Measurements from ENCODE around the gene SYNDIG1. TPM values are rescaled to one million over a fixed set of nuclear protein-coding genes. Genes with fewer than 3 reads are reported as not detected.

Gene SYNDIG1
- polyA plus RNA-seq, 1 donor from 2014 or later, result 0.22 TPM

- Histone ChIP-seq H3K9ac (ENCODE audit: low read length) (no peak overlapping the region), H3K9me3 (ENCODE audit: low read length) (no peaks in the 10 kb centered on the region), H3K4me2 (ENCODE audit: low read length) (no peak overlapping the region), H3K27ac (ENCODE audit: low read length) (no peak overlapping the region), H3K4me3 (ENCODE audit: low read length) (no peak overlapping the region), H2AFZ (ENCODE audit: low read depth, low read length) (no peak overlapping the region), H4K20me1 (ENCODE audit: insufficient read depth) (no peaks in the 10 kb centered on the region), H3K36me3 (ENCODE audit: insufficient read depth, low read length) (no peaks in the 10 kb centered on the region), H3K79me2 (replicated peaks; ENCODE audit: insufficient read depth, low read length) (no peaks in the 10 kb centered on the region), H3K9me2 (ENCODE audit: insufficient read depth, low read length) (no peaks in the 10 kb centered on the region), H3F3A (ENCODE audit: insufficient read depth, low read length, poor library complexity, severe bottlenecking) (no peaks in the 10 kb centered on the region), H3K27me3 (ENCODE audit: insufficient read depth, low read depth, low read length) (no peaks in the 10 kb centered on the region)
- no peak for TF ChIP-seq POLR2AphosphoS5 (IDR thresholded peaks at IDR 0.05)
- no peak for TF ChIP-seq MXI1 (conservative IDR thresholded peaks at IDR 0.05; ENCODE audit: poor library complexity, severe bottlenecking)
- no peak for TF ChIP-seq EP300 (conservative IDR thresholded peaks at IDR 0.05; ENCODE audit: poor library complexity, severe bottlenecking)
- no peak for TF ChIP-seq TAF1 (IDR thresholded peaks at IDR 0.05; ENCODE audit: low read depth)
- TF ChIP-seq SMC3 (conservative IDR thresholded peaks at IDR 0.05; ENCODE audit: poor library complexity), result no peak
- TF ChIP-seq CTCF (IDR thresholded peaks at IDR 0.05; ENCODE audit: poor library complexity, severe bottlenecking), result no peak
- TF ChIP-seq EZH2 (IDR thresholded peaks at IDR 0.05; ENCODE audit: borderline replicate concordance, insufficient read depth, low read length, poor library complexity, severe bottlenecking), result no peak
- no peak for TF ChIP-seq REST (IDR thresholded peaks at IDR 0.05; ENCODE audit: borderline replicate concordance)
- TF ChIP-seq RAD21 (conservative IDR thresholded peaks at IDR 0.05), result no peak
Observed at GRCh38 chr20:24503352-24503931, 34.0 kb downstream of the SYNDIG1 start.

- Histone ChIP-seq H3K36me3 (ENCODE audit: insufficient read depth, low read length) (no peaks in the 10 kb centered on the region), H3K27me3 (ENCODE audit: insufficient read depth, low read depth, low read length) (no peaks in the 10 kb centered on the region), H3K9me2 (ENCODE audit: insufficient read depth, low read length) (no peaks in the 10 kb centered on the region), H3F3A (ENCODE audit: insufficient read depth, low read length, poor library complexity, severe bottlenecking) (no peaks in the 10 kb centered on the region), H3K9me3 (ENCODE audit: low read length) (no peaks in the 10 kb centered on the region), H3K4me3 (ENCODE audit: low read length) (no peak overlapping the region), H4K20me1 (ENCODE audit: insufficient read depth) (no peaks in the 10 kb centered on the region), H3K79me2 (replicated peaks; ENCODE audit: insufficient read depth, low read length) (no peaks in the 10 kb centered on the region), H3K9ac (ENCODE audit: low read length) (no peak overlapping the region), H2AFZ (ENCODE audit: low read depth, low read length) (no peak overlapping the region), H3K4me2 (ENCODE audit: low read length) (no peak overlapping the region), H3K27ac (ENCODE audit: low read length) (no peak overlapping the region)
- TF ChIP-seq POLR2AphosphoS5 (IDR thresholded peaks at IDR 0.05) (no peak), SMC3 (conservative IDR thresholded peaks at IDR 0.05; ENCODE audit: poor library complexity) (no peak), MXI1 (conservative IDR thresholded peaks at IDR 0.05; ENCODE audit: poor library complexity, severe bottlenecking) (no peak), EP300 (conservative IDR thresholded peaks at IDR 0.05; ENCODE audit: poor library complexity, severe bottlenecking) (no peak), CTCF (IDR thresholded peaks at IDR 0.05; ENCODE audit: poor library complexity, severe bottlenecking) (no peak), TAF1 (IDR thresholded peaks at IDR 0.05; ENCODE audit: low read depth) (no peak), EZH2 (IDR thresholded peaks at IDR 0.05; ENCODE audit: borderline replicate concordance, insufficient read depth, low read length, poor library complexity, severe bottlenecking) (no peak), RAD21 (conservative IDR thresholded peaks at IDR 0.05) (no peak), REST (IDR thresholded peaks at IDR 0.05; ENCODE audit: borderline replicate concordance) (no peak)
Observed at GRCh38 chr20:24504331-24505285, 35.2 kb downstream of the SYNDIG1 start.
